ENCODE measurements around the gene ASIC4. TPM values are rescaled to one million over a fixed set of nuclear protein-coding genes. Genes with fewer than 3 reads are reported as not detected.

Gene ASIC4
- total RNA-seq, 4 donors from 2014 or later: not detected

GRCh38 chr2:219530048-219530963 is 16.0 kb downstream of the ASIC4 start:
- TF ChIP-seq CTCF (IDR thresholded peaks at IDR 0.05) (peak; percentile 96 to 99 (median 97)), EP300 (IDR thresholded peaks at IDR 0.05) (no peak), POLR2AphosphoS5 (IDR thresholded peaks at IDR 0.05) (peak; percentile 44 to 68)
- WGBS: 16% methylated on average over 19 of the region's 21 CpGs
- Histone ChIP-seq H3K4me3 (peak overlapping the region; percentile 11 to 32 (median 29)), H3K4me1 (peaks cover 9 to 19% (median 15%) of the 10 kb centered on the region in 4 donors), H3K36me3 (no peaks in the 10 kb centered on the region), H3K9me3 (no peaks in the 10 kb centered on the region), H3K27ac (replicated peaks in 1 of 4) (peak overlapping the region in 1 of 4 donors; percentile 45), H3K27me3 (peaks cover 0 to 37% (median 0%) of the 10 kb centered on the region in 4 donors)
- DNase-seq (ENCODE audit: extremely low spot score): no peak
- intact Hi-C loops (cut with DNase I): loop anchor here (2.0 to 5.0 kb wide), 3 partner anchors 33 to 130 kb away; partner anchors contain the start of gene GMPPA

DNA sequence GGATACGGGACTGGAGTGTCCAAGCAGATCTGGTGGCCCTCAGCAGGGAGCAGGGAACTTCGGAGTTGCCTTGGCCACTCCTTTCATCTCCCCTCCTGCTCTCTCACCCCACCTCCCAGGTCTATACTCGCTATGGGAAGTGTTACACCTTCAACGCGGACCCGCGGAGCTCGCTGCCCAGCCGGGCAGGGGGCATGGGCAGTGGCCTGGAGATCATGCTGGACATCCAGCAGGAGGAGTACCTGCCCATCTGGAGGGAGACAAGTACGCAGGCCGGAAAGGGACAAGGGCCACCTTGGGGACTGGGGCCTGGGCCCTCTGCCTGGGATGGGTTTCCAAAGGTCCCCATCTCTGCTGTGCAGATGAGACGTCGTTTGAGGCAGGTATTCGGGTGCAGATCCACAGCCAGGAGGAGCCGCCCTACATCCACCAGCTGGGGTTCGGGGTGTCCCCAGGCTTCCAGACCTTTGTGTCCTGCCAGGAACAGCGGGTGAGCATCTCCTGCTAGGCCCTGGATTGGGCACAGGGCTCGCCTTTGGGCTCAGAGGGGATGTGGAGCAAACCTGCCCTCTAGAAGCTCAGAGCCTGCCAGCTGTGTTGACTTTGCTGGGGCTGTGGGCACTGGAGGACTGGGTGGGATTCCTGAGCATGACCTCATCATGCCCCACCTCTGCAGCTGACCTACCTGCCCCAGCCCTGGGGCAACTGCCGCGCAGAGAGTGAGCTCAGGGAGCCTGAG is 17.5 kb downstream of the ASIC4 start:
- TF ChIP-seq POLR2AphosphoS5 (IDR thresholded peaks at IDR 0.05) (no peak), EP300 (IDR thresholded peaks at IDR 0.05) (no peak), POLR2A (IDR thresholded peaks at IDR 0.05; ENCODE audit: low read depth) (no peak), CTCF (IDR thresholded peaks at IDR 0.05) (no peak)
- WGBS: 90% methylated on average over 17 of the region's 20 CpGs
- no peak for DNase-seq (ENCODE audit: extremely low spot score)
- no peaks in the 10 kb centered on the region for H3K9me3 ChIP-seq
- no peak overlapping the region for H3K27ac ChIP-seq (replicated peaks in 1 of 4)
- no peak overlapping the region for H3K4me3 ChIP-seq
- peaks cover 0 to 25% (median 0%) of the 10 kb centered on the region in 4 donors for H3K27me3 ChIP-seq
- H3K36me3 ChIP-seq: no peaks in the 10 kb centered on the region
- peaks cover 6 to 16% (median 14%) of the 10 kb centered on the region in 4 donors for H3K4me1 ChIP-seq
- intact Hi-C loops (cut with DNase I): loop anchor here (2.0 to 5.0 kb wide), 3 partner anchors 35 to 131 kb away; partner anchors contain the start of gene GMPPA

DNA sequence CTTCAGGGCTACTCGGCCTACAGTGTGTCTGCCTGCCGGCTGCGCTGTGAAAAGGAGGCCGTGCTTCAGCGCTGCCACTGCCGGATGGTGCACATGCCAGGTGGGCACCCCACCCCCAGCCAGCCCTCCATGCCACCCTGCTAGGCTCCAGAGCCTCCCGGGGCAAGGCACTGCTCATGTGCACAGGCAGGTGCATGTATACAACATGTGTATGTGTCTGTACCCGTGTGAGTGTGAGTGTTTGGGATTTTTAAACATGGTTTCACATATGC is 18.0 kb downstream of the ASIC4 start:
- Histone ChIP-seq H3K9me3 (no peaks in the 10 kb centered on the region), H3K36me3 (no peaks in the 10 kb centered on the region), H3K4me1 (peaks cover 6 to 13% (median 11%) of the 10 kb centered on the region in 4 donors), H3K4me3 (no peak overlapping the region), H3K27me3 (peaks cover 0 to 21% (median 0%) of the 10 kb centered on the region in 4 donors), H3K27ac (replicated peaks in 1 of 4) (no peak overlapping the region)
- intact Hi-C loops (cut with DNase I): loop anchor here (5.0 kb wide), 2 partner anchors 35 to 55 kb away; partner anchors contain the start of gene GMPPA
- WGBS: 40% methylated on average over 1 of the region's 8 CpGs
- TF ChIP-seq CTCF (IDR thresholded peaks at IDR 0.05) (no peak), POLR2AphosphoS5 (IDR thresholded peaks at IDR 0.05) (no peak), POLR2A (IDR thresholded peaks at IDR 0.05; ENCODE audit: low read depth) (no peak), EP300 (IDR thresholded peaks at IDR 0.05) (no peak)
- no peak for DNase-seq (ENCODE audit: extremely low spot score)

GRCh38 chr2:219533930-219534661 is 19.8 kb downstream of the ASIC4 start:
- whole genome bisulfite sequencing: 91% methylated on average over 6 of the region's 6 CpGs
- H3K4me1 ChIP-seq: peaks cover 15 to 28% (median 23%) of the 10 kb centered on the region in 4 donors
- H3K27ac ChIP-seq (replicated peaks in 1 of 4): no peak overlapping the region
- H3K4me3 ChIP-seq: no peak overlapping the region
- intact Hi-C loops (cut with DNase I): loop anchor here (5.0 kb wide), 2 partner anchors 37 to 57 kb away; partner anchors contain the start of gene GMPPA
- H3K36me3 ChIP-seq: peaks cover 0 to 9% (median 4%) of the 10 kb centered on the region in 4 donors
- H3K27me3 ChIP-seq: peaks cover 0 to 15% (median 0%) of the 10 kb centered on the region in 4 donors
- TF ChIP-seq POLR2A (IDR thresholded peaks at IDR 0.05; ENCODE audit: low read depth): no peak
- no peak for TF ChIP-seq EP300 (IDR thresholded peaks at IDR 0.05)
- no peak for TF ChIP-seq CTCF (IDR thresholded peaks at IDR 0.05)
- TF ChIP-seq POLR2AphosphoS5 (IDR thresholded peaks at IDR 0.05): no peak
- DNase-seq (ENCODE audit: extremely low spot score): no peak
- H3K9me3 ChIP-seq: no peaks in the 10 kb centered on the region

All from esophagus muscularis mucosa (tissue), 4 donors.